Testis (tissue), 3 donors: ENCODE measurements around the gene NOL12. TPM values are rescaled to one million over a fixed set of nuclear protein-coding genes. Genes with fewer than 3 reads are reported as not detected.
"Not testable (repeated sequence)": the region's sequence is repeated elsewhere in the genome, so short reads cannot be mapped to it uniquely, and the experiment has no call there.

Experiments
- DNase-seq: peaks from one replicate; pipeline ENCODE4 v3.0.0-alpha.2; 2019
- H3K27ac ChIP-seq, 2 donors: fragments of 200-600 bp; sonication (generic); one replicate each; pipeline ENCODE4 v1.5.1; 2019
- H3K27me3 ChIP-seq: fragments of 200-600 bp; sonication (generic); one replicate; pipeline ENCODE4 v1.5.1; 2019
- H3K36me3 ChIP-seq: fragments of 200-600 bp; sonication (generic); one replicate; pipeline ENCODE4 v1.5.1; 2017; ENCODE audit warnings: low read depth; ENCODE audit errors: missing control alignments
- H3K4me1 ChIP-seq: fragments of 200-600 bp; sonication (generic); one replicate; pipeline ENCODE4 v1.5.1; 2019
- H3K4me3 ChIP-seq, 2 donors: fragments of 200-600 bp; sonication (generic); one replicate each; pipeline ENCODE4 v1.5.1; 2017 to 2019
- H3K9me3 ChIP-seq: fragments of 200-600 bp; sonication (generic); one replicate; pipeline ENCODE4 v1.5.1; 2017
- CTCF ChIP-seq, 3 experiments: fragments of 450-650 bp in 2 of 3; fragments of 200-600 bp in 1 of 3; sonication (generic) in 1 of 3; IDR thresholded peaks; one replicate each; pipeline ENCODE4 v1.5.1; 2016 to 2019; ENCODE audit warnings: antibody characterized with exemption in 3 of 3, mild to moderate bottlenecking in 2 of 3, moderate library complexity in 1 of 3
- POLR2A ChIP-seq: fragments of 450-650 bp; IDR thresholded peaks from one replicate; pipeline ENCODE4 v1.6.1; 2017; ENCODE audit warnings: antibody characterized with exemption, mild to moderate bottlenecking, moderate library complexity
- WGBS, 2 donors: methylation state at CpG; one replicate each; pipeline ENCODE4 v1.1.5; 2018; 5-methylcytosine and 5-hydroxymethylcytosine counted together
- intact Hi-C: fragments of 100-400 bp; cut with DNase I; formaldehyde crosslinking; loops from one replicate; pipeline ENCODE4 v1.15.1; 2023; ENCODE audit warnings: low total_unique reads
- polyA plus RNA-seq: library from polyadenylated mRNA; stranded (reverse); fragments of 350-450 nt; fragmentation: Illumina TruSeq; extraction: RNeasy Lipid Tissue Mini Kit (QIAGEN cat#74804); gene quantifications from one replicate; pipeline ENCODE4 v1.2.3, GENCODE V29; 2014; ENCODE audit warnings: low read depth, low replicate concordance; ENCODE audit not compliant: insufficient read depth
- total RNA-seq, 2 donors: library from RNA; depleted of rRNA; stranded (reverse); fragments of >200 nt; gene quantifications; one replicate each; pipeline ENCODE4 v1.2.3, GENCODE V29; 2016

NOL12 gene
- total and polyA plus RNA-seq, 3 donors from 2014 or later, result 46.6 to 76.2 (median 51.2) TPM

- no peak overlapping the region for H3K27ac ChIP-seq
- no peaks in the 10 kb centered on the region for H3K9me3 ChIP-seq
- 81 to 85% methylated on average over 14 to 17 of the region's 17 CpGs for WGBS, 2 donors
- peaks cover 10% of the 10 kb centered on the region for H3K4me1 ChIP-seq
- H3K4me3 ChIP-seq, result no peak overlapping the region
- DNase-seq, result no peak
- intact Hi-C loops, result no loop called here
- TF ChIP-seq POLR2A (no peak), CTCF (IDR thresholded peaks at IDR 0.05) (no peak)
- no peaks in the 10 kb centered on the region for H3K27me3 ChIP-seq
- H3K36me3 ChIP-seq, result no peaks in the 10 kb centered on the region
Observed at GRCh38 chr22:37655252-37655563, 30.9 kb upstream of the NOL12 start.

GRCh38 chr22:37656583-37656982 is 29.6 kb upstream of the NOL12 start:
- H3K9me3 ChIP-seq, DNase-seq, H3K4me3 ChIP-seq, H3K36me3 ChIP-seq, H3K27ac ChIP-seq, H3K27me3 ChIP-seq, intact Hi-C loops: not testable (repeated sequence)
- H3K4me1 ChIP-seq, result peaks cover 23% of the 10 kb centered on the region
- 90 to 96% methylated on average over 4 of the region's 4 CpGs for WGBS, 2 donors

- Histone ChIP-seq H3K27ac (peak overlapping the region; percentile 44 to 84), H3K4me1 (peaks cover 32% of the 10 kb centered on the region), H3K4me3 (peak overlapping the region; percentile 12 to 31), H3K9me3 (no peaks in the 10 kb centered on the region), H3K27me3 (no peaks in the 10 kb centered on the region), H3K36me3 (no peaks in the 10 kb centered on the region)
- TF ChIP-seq POLR2A, result no peak
- no peak for TF ChIP-seq CTCF (IDR thresholded peaks at IDR 0.05)
- intact Hi-C loops, result no loop called here
- DNase-seq, result no peak
- WGBS, 2 donors, result 2 to 3% methylated on average over 6 of the region's 6 CpGs
Observed at GRCh38 chr22:37657590-37658132, 28.5 kb upstream of the NOL12 start.

GRCh38 chr22:37658133-37659065 is 27.7 kb upstream of the NOL12 start, which contains the start of gene PDXP:
Gene PDXP, plus strand, starts transcription at chr22:37658723. Its CDS starts 60 bp downstream, at chr22:37658783.
- Histone ChIP-seq H3K4me1 (peaks cover 32% of the 10 kb centered on the region), H3K4me3 (peak within 1 kb of the TSS; percentile 67 to 69), H3K9me3 (no peaks in the 10 kb centered on the region), H3K27me3 (no peaks in the 10 kb centered on the region), H3K27ac (peak within 1 kb of the TSS; percentile 68 to 84), H3K36me3 (no peaks in the 10 kb centered on the region)
- intact Hi-C loops, result no loop called here
- DNase-seq, result peak; percentile 99
- 0 to 1% methylated on average over 23 to 93 of the region's 101 CpGs for WGBS, 2 donors
- TF ChIP-seq CTCF (IDR thresholded peaks at IDR 0.05) (no peak), POLR2A (no peak)

GRCh38 chr22:37659066-37659896 is 26.9 kb upstream of the NOL12 start:
- Histone ChIP-seq H3K9me3 (no peaks in the 10 kb centered on the region), H3K4me3 (peak overlapping the region; percentile 67 to 69), H3K27me3 (no peaks in the 10 kb centered on the region), H3K36me3 (no peaks in the 10 kb centered on the region), H3K4me1 (peaks cover 32% of the 10 kb centered on the region), H3K27ac (peak overlapping the region; percentile 68 to 84)
- TF ChIP-seq CTCF (IDR thresholded peaks at IDR 0.05) (no peak), POLR2A (no peak)
- WGBS, 2 donors, result 4% methylated on average over 30 to 36 of the region's 68 CpGs
- intact Hi-C loops, result no loop called here
- peak; percentile 59 for DNase-seq
